NCI-H1105 (cell line): ENCODE data around the gene ABHD15.
A peak's percentile ranks its signal among the peaks of the same experiment; 100 is the strongest.

Experiments used
- DNase-seq: peaks from one replicate; lab custom pipeline; 2025; lab: John Stamatoyannopoulos, UW

The ABHD15 gene

GRCh38 chr17:29595107-29595942 is 28.5 kb upstream of the ABHD15 start:
- DNase-seq: no peak

GRCh38 chr17:29594519-29595090 is 27.8 kb upstream of the ABHD15 start:
- no peak for DNase-seq

- no peak for DNase-seq
Observed at GRCh38 chr17:29593591-29594518, 27.0 kb upstream of the ABHD15 start.

GRCh38 chr17:29592850-29593551 is 26.2 kb upstream of the ABHD15 start, which contains the start of gene ANKRD13B:
ANKRD13B (plus strand) TSS chr17:29593132; CDS start chr17:29593622, 490 bp downstream.
- DNase-seq: peak; percentile 77

- DNase-seq: peak; percentile 82
Observed at GRCh38 chr17:29591737-29592608, 25.1 kb upstream of the ABHD15 start.

GRCh38 chr17:29591146-29591736 is 24.4 kb upstream of the ABHD15 start:
- peak; percentile 53 for DNase-seq

GRCh38 chr17:29590411-29591145 is 23.7 kb upstream of the ABHD15 start:
- peak; percentile 46 for DNase-seq

- peak; percentile 79 for DNase-seq
Observed at GRCh38 chr17:29589524-29590410, 22.9 kb upstream of the ABHD15 start, which contains the start of gene GIT1. GIT1 (minus strand) TSS chr17:29589648; CDS start chr17:29589378, 270 bp downstream.

- DNase-seq: no peak
Observed at GRCh38 chr17:29588562-29589411, 21.9 kb upstream of the ABHD15 start.

- DNase-seq: no peak
Observed at GRCh38 chr17:29588017-29588561, 21.3 kb upstream of the ABHD15 start.

GRCh38 chr17:29587591-29587990 is 20.8 kb upstream of the ABHD15 start:
- DNase-seq: no peak

- no peak for DNase-seq
Observed at GRCh38 chr17:29586676-29587469, 20.0 kb upstream of the ABHD15 start.

GRCh38 chr17:29585080-29585751 is 18.4 kb upstream of the ABHD15 start:
- no peak for DNase-seq

GRCh38 chr17:29584452-29585079 is 17.7 kb upstream of the ABHD15 start:
- no peak for DNase-seq
